Right ventricle myocardium superior (tissue), 1 donor: ENCODE results near the gene CCDC186. TPM values are rescaled to one million over a fixed set of nuclear protein-coding genes. Genes with fewer than 3 reads are reported as not detected.
A peak's percentile ranks its signal among the peaks of the same experiment; 100 is the strongest.

Experiments used
- ATAC-seq: fragments of 200-7000 bp; cut with Tn5 transposase; one replicate; pipeline ENCODE4 v1.9.1; 2020; ENCODE audit warnings: mild to moderate bottlenecking; ENCODE audit not compliant: poor library complexity
- DNase-seq: peaks from one replicate; pipeline ENCODE4 v3.0.0-alpha.2; 2020
- intact Hi-C: fragments of 100-400 bp; cut with DNase I; formaldehyde crosslinking; loops from one replicate; pipeline ENCODE4 v1.11.2; 2022
- long read RNA-seq: library from polyadenylated mRNA; unstranded; transcript quantifications from one replicate; pipeline ENCODE4 v2.0.0, GENCODE V29; 2021
- total RNA-seq: library from RNA; stranded (reverse); fragmentation: NEBNext Ultra II Directional; extraction: Animal tissue kit (Norgen Biotek cat#: 25700); gene quantifications from one replicate; pipeline ENCODE4 v1.2.1, GENCODE V29; 2021
- donor health status: DM: no; HTN: yes; CAD: no; lungs with severe emphysema.

CCDC186 gene
- total RNA-seq = 15.3 TPM
- long read RNA-seq, partial matches to known transcripts = 0 of 8 reads
- long read RNA-seq, other reads (novel, unspliced or antisense) = 4 of 8 reads

DNA sequence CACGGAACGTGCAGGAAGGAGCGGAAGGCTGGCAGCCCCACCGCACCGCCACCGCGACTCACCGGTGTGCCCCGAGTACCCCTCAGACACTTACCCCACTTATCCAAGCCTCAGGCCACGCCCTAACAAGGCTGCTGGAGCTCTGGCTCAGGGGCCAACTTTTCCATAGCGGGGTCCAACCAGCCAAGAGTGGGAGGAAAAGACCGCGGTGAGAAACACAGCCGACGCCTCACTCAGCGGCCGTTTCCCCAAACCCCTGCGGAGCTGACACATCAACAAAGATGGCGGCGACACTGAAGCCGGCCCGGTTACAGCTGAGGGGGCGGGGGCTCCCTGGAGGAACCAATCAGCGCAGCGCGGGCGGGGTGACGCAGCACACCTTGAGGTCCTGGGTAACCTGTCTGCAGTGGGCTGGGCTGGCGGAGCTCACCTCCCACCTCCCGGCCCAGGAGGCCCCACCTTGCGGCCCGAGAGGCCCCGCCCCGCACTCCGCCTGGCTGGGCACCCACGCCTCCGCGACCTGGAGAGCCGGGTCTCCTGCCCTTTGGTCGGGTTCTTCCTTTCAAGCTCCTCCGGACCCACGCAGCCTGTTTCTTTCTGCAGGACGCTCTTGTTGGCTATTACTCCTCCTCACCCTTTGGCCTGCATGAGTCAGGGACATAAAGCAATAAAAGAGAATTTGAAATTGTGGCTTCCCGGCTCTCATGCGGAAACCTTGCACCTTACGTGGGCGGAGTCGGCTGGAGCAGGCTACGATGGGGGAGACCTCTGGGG is at the start of gene CCDC186:
Gene CCDC186 (minus strand): TSS at position 283 of the 774 bp plus-strand sequence. CDS start 10,935 bp downstream, outside the sequence.
- ATAC-seq (peak; percentile 99), DNase-seq (peak; percentile 98)
- intact Hi-C loops = no loop called here

- DNase-seq (peak; percentile 68), ATAC-seq (peak; percentile 98)
- intact Hi-C loops = no loop called here
Measured at GRCh38 chr10:114223066-114223465, 49.1 kb upstream of the CCDC186 start.

GRCh38 chr10:114221235-114221634 is 47.2 kb upstream of the CCDC186 start:
- ATAC-seq (no peak), DNase-seq (no peak)
- intact Hi-C loops = no loop called here

DNA sequence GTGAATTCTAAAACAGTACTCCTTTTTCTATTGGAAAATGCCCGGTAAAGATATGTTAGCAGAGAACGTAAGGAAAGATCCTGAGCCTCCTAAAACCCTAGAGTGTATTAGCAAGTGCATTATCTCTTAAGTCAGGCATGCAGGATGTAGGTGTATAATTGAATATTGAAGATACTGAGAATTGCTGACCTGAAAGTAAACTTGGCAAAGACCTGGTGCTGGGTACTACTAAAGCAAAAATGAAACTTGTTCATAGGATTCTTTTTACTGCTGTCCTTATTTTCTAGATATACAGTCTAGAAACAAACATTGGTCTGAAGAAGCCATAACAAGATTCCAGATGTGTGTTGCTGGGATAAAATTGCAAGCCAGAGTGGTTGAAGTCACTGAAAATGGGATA is 46.3 kb upstream of the CCDC186 start:
- DNase-seq (no peak), ATAC-seq (no peak)
- intact Hi-C loops = no loop called here

DNA sequence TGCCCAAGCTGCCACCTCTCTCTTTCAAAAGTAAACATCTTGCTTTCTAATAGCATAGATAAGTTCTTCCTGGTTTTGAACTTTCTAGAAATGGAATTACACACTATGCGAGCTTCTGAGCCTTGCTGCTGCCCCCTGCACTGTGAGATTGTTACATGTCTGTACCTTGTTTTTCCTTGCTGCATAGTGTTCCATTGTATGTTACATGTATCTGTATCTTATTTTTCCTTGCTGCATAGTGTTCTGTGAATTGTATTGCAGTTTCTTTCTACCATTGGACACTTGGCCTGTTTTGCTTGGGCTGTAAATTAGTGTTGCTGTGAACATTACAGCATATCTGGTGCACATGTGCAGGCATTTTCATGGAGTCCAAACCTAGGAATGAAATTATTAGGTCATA is 41.0 kb upstream of the CCDC186 start:
- intact Hi-C loops = no loop called here
- ATAC-seq (no peak), DNase-seq (no peak)

DNA sequence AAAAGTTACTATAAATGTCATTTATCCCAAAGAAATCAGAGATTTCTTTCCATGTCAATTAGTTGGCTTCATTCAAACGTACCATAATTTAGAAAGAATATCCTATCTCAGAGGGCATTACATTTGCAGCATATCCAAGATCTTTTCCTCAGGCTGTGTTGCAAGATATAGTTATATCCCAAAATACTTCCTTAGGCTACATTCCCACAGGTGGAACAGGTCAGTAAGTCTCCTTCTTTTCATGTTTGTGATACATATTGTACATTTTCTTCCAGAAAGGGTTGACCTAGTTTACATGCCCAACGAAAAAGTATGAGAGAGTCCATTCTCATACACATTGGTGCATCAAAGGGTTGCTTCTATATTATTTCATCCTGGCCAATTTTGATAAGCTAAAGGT is 38.1 kb upstream of the CCDC186 start:
- intact Hi-C loops = no loop called here
- DNase-seq = no peak
- ATAC-seq = no peak

DNA sequence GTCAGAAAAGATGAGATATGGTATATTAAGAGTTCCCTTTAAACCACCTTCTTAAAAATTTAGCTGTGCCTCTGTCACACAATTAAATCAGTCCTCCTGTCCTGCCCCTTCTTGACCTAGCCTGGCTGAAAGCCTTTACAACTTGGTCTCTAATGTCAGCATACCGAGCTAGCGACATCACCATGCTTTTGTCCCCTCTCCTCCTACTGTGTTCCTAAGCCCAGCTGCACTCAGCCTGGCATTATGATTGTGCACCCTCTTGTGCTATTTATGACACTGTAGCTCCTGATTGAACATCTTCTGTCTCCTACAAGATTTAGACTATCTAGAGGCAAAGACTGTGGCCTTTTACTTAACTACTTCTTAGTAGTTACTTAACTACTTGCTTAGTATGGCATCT is 34.3 kb upstream of the CCDC186 start:
- intact Hi-C loops = no loop called here
- no peak for ATAC-seq
- DNase-seq = no peak

DNA sequence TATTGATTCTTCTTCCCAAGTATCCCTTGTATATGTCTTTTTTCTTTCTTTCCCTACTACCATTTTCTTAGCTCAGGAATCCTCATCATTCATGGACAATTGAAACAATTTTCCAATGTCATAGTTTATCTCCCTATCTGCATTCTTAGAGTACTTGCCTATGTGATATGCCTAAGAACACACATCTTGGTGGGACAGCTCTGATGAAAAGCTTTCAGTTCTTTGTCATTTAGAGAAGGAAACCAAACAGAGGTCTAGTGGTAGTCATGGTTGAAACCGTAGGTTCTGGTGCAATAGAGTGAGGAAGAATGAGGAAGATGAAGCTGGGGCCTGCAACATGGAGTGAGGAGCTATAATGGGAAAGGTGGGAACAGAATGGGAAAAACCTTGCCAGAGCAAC is 33.3 kb upstream of the CCDC186 start:
- intact Hi-C loops = no loop called here
- DNase-seq = no peak
- ATAC-seq = no peak

DNA sequence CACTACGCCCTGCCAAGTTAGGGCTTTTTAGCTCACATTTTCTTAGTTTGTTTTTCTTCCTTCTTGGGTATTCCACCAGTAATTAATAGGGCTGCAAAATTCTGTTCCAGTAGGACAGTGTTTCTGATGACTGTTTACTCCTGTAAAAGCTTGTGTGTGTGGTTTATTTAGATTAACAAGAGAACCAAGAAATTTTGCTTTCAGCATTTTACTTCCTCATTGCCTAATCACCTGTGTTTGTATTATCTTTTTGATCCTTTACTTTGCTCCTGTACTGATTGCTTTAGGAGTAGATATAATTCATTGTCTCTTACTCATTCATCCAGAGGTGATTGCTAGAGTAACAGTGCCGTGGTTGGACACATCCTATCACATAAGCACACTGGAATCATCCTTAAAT is 32.9 kb upstream of the CCDC186 start:
- ATAC-seq (no peak), DNase-seq (no peak)
- intact Hi-C loops = no loop called here

- ATAC-seq (no peak), DNase-seq (no peak)
- intact Hi-C loops = no loop called here
Measured at GRCh38 chr10:114202812-114203211, 28.8 kb upstream of the CCDC186 start.

DNA sequence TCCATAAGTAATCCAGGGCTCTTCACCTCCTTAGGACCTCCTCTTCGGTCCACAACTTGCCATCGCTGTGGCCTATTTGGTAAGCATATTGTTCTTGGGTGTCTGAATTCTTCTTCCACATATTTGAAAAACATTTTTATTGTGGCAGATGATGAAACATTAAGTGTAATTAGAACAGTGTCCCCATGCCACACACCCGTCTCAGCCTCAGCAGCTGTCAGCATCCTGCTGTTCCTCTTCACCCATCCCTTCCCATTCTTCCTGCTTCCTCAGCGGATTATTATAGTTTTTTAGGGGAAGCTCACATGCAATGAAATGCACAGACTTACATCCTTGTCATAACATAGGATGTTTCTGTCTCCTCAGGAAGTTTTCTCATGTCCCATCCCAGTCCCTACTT is 25.2 kb upstream of the CCDC186 start:
- ATAC-seq (no peak), DNase-seq (no peak)
- intact Hi-C loops = no loop called here

- DNase-seq (no peak), ATAC-seq (no peak)
- intact Hi-C loops = no loop called here
Measured at GRCh38 chr10:114195079-114195478, 21.1 kb upstream of the CCDC186 start.

DNA sequence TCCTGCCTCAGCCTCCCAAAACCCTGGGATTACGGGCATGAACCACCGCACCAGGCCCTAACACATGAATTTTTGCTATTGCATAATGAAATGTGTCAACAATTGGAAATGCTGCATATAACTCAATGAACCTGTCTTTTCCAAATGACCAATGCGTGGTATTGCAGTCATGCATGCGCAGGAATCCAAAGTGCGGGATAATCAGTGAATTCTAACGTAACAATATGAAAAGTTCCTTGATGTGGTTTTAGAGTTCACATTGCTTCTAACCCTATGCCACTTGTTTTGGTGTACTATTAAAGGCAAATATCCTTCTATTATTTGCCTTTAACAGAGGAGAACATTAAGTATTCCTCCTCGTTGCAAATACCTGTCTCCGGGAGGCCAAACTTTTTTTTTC is 15.7 kb upstream of the CCDC186 start:
- ATAC-seq (no peak), DNase-seq (no peak)
- intact Hi-C loops = no loop called here

DNA sequence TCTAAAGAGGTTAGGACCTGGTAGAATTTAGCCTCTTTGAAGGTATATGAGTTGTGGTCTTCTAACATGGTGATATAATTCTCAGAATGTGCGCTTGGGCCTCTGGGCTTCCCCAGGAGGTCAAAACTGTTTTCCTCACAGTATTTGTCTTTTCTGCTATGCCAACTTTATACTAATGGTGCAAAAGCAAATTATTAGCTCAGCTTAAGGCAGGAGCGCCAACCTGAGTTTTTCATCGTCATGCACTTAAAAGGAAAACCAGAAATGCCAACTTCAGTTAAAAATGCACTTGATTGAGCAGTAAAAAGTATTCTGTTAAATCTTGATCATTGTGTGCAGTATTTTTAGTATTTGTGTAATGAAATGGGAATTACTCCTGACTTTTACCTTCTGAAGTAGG is 14.9 kb upstream of the CCDC186 start:
- intact Hi-C loops = no loop called here
- no peak for ATAC-seq
- no peak for DNase-seq

- intact Hi-C loops = no loop called here
- DNase-seq (no peak), ATAC-seq (no peak)
Measured at GRCh38 chr10:114188001-114188400, 14.0 kb upstream of the CCDC186 start.

DNA sequence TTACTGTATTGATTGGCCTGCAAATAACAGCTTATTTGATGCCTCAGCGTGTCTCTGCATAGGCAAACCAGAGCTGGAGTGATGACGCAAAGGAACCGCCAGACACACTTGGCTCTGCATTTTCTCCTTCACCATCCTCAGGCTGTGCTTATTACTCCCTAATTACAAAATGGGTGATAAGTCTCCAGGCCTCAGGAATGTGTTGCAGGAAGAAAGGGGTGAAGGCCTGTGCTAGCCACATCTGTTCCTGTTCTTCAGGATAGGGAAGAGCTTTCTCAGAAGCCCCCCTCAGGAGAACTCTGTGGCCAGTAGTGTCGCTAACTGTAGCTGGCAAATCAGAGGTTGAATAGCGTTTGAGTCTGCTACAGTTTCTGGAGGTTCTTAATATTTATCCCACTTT is 10.3 kb upstream of the CCDC186 start:
- intact Hi-C loops = no loop called here
- DNase-seq = no peak
- no peak for ATAC-seq

DNA sequence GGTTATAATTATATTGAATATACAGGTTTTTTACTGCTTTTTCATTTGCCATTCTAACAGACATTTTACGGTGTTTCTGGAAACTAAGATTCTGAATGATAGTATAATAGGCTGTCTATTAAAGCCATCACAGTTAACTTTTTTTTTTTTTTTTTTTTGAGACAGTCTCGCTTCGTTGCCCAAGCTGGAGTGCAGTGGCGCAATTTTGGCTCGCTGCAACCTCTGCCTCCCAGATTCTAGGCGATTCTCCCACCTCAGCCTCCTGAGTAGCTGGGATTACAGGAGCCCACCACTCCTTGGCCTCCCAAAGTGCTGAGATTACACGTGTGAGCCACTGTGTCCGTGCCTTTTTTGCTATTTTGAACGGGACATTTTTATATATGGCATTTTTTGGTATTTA is 9.6 kb upstream of the CCDC186 start:
- ATAC-seq (no peak), DNase-seq (no peak)
- intact Hi-C loops = no loop called here

DNA sequence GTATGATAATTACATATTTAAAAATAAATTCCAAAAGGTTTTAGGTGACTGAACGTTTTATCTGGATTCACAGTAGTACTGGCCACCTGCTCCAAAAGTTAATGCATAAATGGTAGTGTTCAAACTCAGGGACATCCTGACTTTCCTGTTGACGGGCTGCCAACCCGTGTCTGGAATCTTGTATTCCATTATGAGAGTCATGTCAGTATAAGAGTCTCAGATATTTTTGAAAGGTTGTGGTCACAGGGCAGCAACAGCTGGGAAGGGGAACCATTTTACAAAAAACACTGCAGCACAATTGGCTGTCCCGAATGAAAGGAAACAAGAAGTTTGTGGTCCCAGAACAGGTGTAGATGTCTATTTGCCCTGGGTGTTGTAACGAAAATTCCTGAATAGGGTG is 8.0 kb upstream of the CCDC186 start:
- DNase-seq (peak; percentile 83), ATAC-seq (peak; percentile 92)
- intact Hi-C loops = no loop called here

GRCh38 chr10:114180937-114181336 is 6.9 kb upstream of the CCDC186 start:
- intact Hi-C loops = no loop called here

GRCh38 chr10:114179747-114180146 is 5.7 kb upstream of the CCDC186 start:
- ATAC-seq (no peak), DNase-seq (no peak)
- intact Hi-C loops = no loop called here

More at GRCh38 chr10:114180937-114181336, 6.9 kb upstream of the CCDC186 start:
- ATAC-seq (no peak), DNase-seq (no peak)

GRCh38 chr10:114179148-114179547 is 5.1 kb upstream of the CCDC186 start, which contains the start of gene TDRD1:
TDRD1 (plus strand) TSS chr10:114179353; CDS start chr10:114187832, 8,479 bp downstream.
- DNase-seq = peak; percentile 51
- intact Hi-C loops = no loop called here
- ATAC-seq = no peak
